Activated CD4-positive, alpha-beta memory T cell treated with anti-CD3 and anti-CD28 coated beads, Interleukin-2, amount 10 ng/mL, durations not matched to agents 7 days and 5 days (primary cell): ENCODE results near the gene KIF5A. TPM values are rescaled to one million over a fixed set of nuclear protein-coding genes. Genes with fewer than 3 reads are reported as not detected.
"Not testable (repeated sequence)": the region's sequence is repeated elsewhere in the genome, so short reads cannot be mapped to it uniquely, and the experiment has no call there.

ENCODE experiments used
- CTCF ChIA-PET: fragments of 350-600 bp; sonication (Branson Sonifier 250); formaldehyde crosslinking; loops from one replicate; lab custom pipeline; 2021; ENCODE audit warnings: antibody characterized with exemption, inconsistent platforms; lab: Charles Lee
- POLR2A ChIA-PET: fragments of 350-600 bp; sonication (Branson Sonifier 250); formaldehyde crosslinking; loops from one replicate; lab custom pipeline; 2021; ENCODE audit warnings: antibody characterized with exemption; lab: Charles Lee
- DNase-seq: peaks from one replicate; pipeline ENCODE4 v3.0.0-alpha.2; 2020
- H3K27ac Mint-ChIP-seq: one replicate; pipeline ENCODE4 v1.8.0; 2021; ENCODE audit warnings: mild to moderate bottlenecking, mixed read lengths
- H3K27me3 Mint-ChIP-seq: one replicate; pipeline ENCODE4 v1.8.0; 2021; ENCODE audit warnings: mixed read lengths
- H3K36me3 Mint-ChIP-seq: one replicate; pipeline ENCODE4 v1.8.0; 2021; ENCODE audit warnings: low read depth, mixed read lengths
- H3K4me1 Mint-ChIP-seq: one replicate; pipeline ENCODE4 v1.8.0; 2021; ENCODE audit warnings: mixed read lengths
- H3K4me3 Mint-ChIP-seq: one replicate; pipeline ENCODE4 v1.8.0; 2021; ENCODE audit warnings: mild to moderate bottlenecking, mixed read lengths
- H3K9me3 Mint-ChIP-seq: one replicate; pipeline ENCODE4 v1.8.0; 2021; ENCODE audit warnings: mixed read lengths
- total RNA-seq, 2 experiments: library from RNA; stranded (reverse); gene quantifications; one replicate each; pipeline ENCODE4 v1.2.3, GENCODE V29; 2021

Gene KIF5A
- 1 to 10 TPM in 1 of 2 experiments, under 1 TPM in 1; 0.93 to 1.0 TPM for total RNA-seq

DNA sequence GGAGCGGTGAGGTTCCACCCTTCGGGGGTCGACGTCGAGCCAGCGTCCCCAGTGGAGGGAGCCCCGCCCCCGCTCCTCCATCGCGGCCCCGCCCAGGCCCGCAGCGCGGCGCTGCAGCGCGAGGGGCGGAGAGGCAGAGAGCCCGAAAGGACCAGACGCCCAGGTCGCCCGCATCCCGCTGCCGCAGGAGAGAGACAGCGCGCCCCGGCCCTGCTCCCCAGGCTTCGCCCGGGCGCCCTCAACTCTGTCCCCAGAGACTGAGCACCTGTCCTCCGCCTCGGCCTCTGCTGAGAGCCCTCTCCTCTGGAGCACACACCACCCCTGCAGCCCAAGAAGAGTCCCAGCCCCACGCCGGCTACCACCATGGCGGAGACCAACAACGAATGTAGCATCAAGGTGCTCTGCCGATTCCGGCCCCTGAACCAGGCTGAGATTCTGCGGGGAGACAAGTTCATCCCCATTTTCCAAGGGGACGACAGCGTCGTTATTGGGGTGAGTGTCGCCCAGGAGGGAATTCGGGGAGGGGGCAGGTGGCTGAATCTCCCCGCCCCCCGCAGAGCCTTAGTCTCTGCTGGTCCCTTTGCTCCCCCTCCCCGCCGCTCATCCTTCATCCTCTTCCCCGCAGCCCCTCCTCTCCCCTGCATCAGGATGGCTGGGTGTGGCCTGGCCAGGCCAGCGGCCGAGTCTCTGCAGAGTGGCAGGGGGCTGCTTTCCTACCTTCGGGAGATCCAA is at the start of gene KIF5A:
KIF5A (plus strand) TSS at position 136 of the 732 bp plus-strand sequence; CDS start at position 364, 228 bp downstream.
- H3K36me3 Mint-ChIP-seq = peaks cover 17% of the 10 kb centered on the region
- H3K9me3 Mint-ChIP-seq = no peaks in the 10 kb centered on the region
- no peak within 1 kb of the TSS for H3K27ac Mint-ChIP-seq
- CTCF ChIA-PET = no interaction called here
- peak within 1 kb of the TSS; percentile 67 for H3K4me3 Mint-ChIP-seq
- H3K27me3 Mint-ChIP-seq = peaks cover 20% of the 10 kb centered on the region
- H3K4me1 Mint-ChIP-seq = peaks cover 44% of the 10 kb centered on the region
- POLR2A ChIA-PET = no interaction called here
- DNase-seq = peak; percentile 68

GRCh38 chr12:57500213-57500612 is 49.6 kb upstream of the KIF5A start:
- H3K9me3 Mint-ChIP-seq = no peaks in the 10 kb centered on the region
- DNase-seq = no peak
- no peak overlapping the region for H3K27ac Mint-ChIP-seq
- POLR2A ChIA-PET = interaction anchor here (1.5 kb wide), 1 partner anchor 15 kb away, joined by 4 read pairs; no protein-coding TSS in a partner anchor
- peaks cover 5% of the 10 kb centered on the region for H3K4me1 Mint-ChIP-seq
- peaks cover 86% of the 10 kb centered on the region for H3K36me3 Mint-ChIP-seq
- H3K4me3 Mint-ChIP-seq = no peak overlapping the region
- CTCF ChIA-PET = interaction anchor here (1.2 kb wide), 1 partner anchor 16 kb away, joined by 3 read pairs; no protein-coding TSS in a partner anchor
- H3K27me3 Mint-ChIP-seq = no peaks in the 10 kb centered on the region

GRCh38 chr12:57502311-57502969 is 47.4 kb upstream of the KIF5A start:
- H3K9me3 Mint-ChIP-seq, DNase-seq, H3K4me3 Mint-ChIP-seq, H3K27ac Mint-ChIP-seq, H3K4me1 Mint-ChIP-seq, H3K27me3 Mint-ChIP-seq: not testable (repeated sequence)
- H3K36me3 Mint-ChIP-seq = peaks cover 79% of the 10 kb centered on the region
- POLR2A ChIA-PET = interaction anchor here (1.6 to 3.1 kb wide), 2 partner anchors 16 to 18 kb away, joined by 3 to 10 read pairs; partner anchors contain the start of gene DDIT3
- CTCF ChIA-PET = interaction anchor here (1.1 to 1.7 kb wide), 2 partner anchors 26 to 277 kb away, joined by 4 to 5 read pairs; no protein-coding TSS in a partner anchor

- not testable (repeated sequence) for H3K27me3 Mint-ChIP-seq, H3K4me3 Mint-ChIP-seq, H3K4me1 Mint-ChIP-seq, H3K9me3 Mint-ChIP-seq, H3K27ac Mint-ChIP-seq, DNase-seq
- ChIA-PET POLR2A (interaction anchor here (1.0 kb wide), 1 partner anchor 19 kb away, joined by 3 read pairs; the partner anchor contains the start of gene MARS1), CTCF (interaction anchor here (1.6 kb wide), 1 partner anchor 41 kb away, joined by 3 read pairs; the partner anchor contains the start of gene DCTN2)
- peaks cover 59% of the 10 kb centered on the region for H3K36me3 Mint-ChIP-seq
Observed at GRCh38 chr12:57506541-57506940, 43.3 kb upstream of the KIF5A start.

GRCh38 chr12:57507796-57508195 is 42.0 kb upstream of the KIF5A start:
- H3K27me3 Mint-ChIP-seq, H3K4me3 Mint-ChIP-seq, H3K4me1 Mint-ChIP-seq, CTCF ChIA-PET, H3K9me3 Mint-ChIP-seq, POLR2A ChIA-PET, H3K27ac Mint-ChIP-seq, DNase-seq: not testable (repeated sequence)
- peaks cover 63% of the 10 kb centered on the region for H3K36me3 Mint-ChIP-seq

GRCh38 chr12:57511161-57511560 is 38.7 kb upstream of the KIF5A start:
- H3K9me3 Mint-ChIP-seq = no peaks in the 10 kb centered on the region
- peaks cover 57% of the 10 kb centered on the region for H3K36me3 Mint-ChIP-seq
- CTCF ChIA-PET = no interaction called here
- DNase-seq = no peak
- POLR2A ChIA-PET = interaction anchor here (0.8 to 1.6 kb wide), 2 partner anchors 9 to 13 kb away, joined by 3 to 5 read pairs; partner anchors contain the start of gene DDIT3
- no peak overlapping the region for H3K4me3 Mint-ChIP-seq
- H3K27ac Mint-ChIP-seq = no peak overlapping the region
- H3K4me1 Mint-ChIP-seq = no peaks in the 10 kb centered on the region
- H3K27me3 Mint-ChIP-seq = no peaks in the 10 kb centered on the region

DNA sequence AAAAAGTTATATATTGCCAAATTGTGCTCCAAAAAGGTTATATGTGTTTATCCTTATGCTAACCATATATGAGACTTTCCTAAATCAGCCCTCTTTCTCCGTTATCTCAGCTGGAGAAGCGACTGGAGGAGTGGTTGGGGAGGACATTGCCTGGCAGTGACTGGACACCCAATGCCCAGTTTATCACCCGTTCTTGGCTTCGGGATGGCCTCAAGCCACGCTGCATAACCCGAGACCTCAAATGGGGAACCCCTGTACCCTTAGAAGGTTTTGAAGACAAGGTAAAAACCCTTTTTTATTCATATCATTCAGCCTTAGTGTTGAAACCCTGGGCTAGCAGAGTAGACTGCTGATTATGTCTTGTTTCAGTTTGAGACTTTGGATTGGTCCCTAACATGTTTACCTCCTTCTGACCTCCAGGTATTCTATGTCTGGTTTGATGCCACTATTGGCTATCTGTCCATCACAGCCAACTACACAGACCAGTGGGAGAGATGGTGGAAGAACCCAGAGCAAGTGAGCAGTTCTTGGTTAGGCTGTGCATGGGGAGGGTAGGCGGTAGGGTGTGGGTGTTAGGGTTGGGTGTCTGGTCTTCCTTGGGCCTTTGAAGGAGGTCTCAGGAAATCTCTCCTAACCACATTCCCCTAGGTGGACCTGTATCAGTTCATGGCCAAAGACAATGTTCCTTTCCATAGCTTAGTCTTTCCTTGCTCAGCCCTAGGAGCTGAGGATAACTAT is 38.1 kb upstream of the KIF5A start:
- POLR2A ChIA-PET = interaction anchor here (1.6 kb wide), 1 partner anchor 9 kb away, joined by 5 read pairs; the partner anchor contains the start of gene DDIT3
- no peak overlapping the region for H3K27ac Mint-ChIP-seq
- H3K4me1 Mint-ChIP-seq = no peaks in the 10 kb centered on the region
- H3K9me3 Mint-ChIP-seq = no peaks in the 10 kb centered on the region
- H3K27me3 Mint-ChIP-seq = no peaks in the 10 kb centered on the region
- DNase-seq = no peak
- CTCF ChIA-PET = no interaction called here
- H3K4me3 Mint-ChIP-seq = no peak overlapping the region
- H3K36me3 Mint-ChIP-seq = peaks cover 59% of the 10 kb centered on the region

DNA sequence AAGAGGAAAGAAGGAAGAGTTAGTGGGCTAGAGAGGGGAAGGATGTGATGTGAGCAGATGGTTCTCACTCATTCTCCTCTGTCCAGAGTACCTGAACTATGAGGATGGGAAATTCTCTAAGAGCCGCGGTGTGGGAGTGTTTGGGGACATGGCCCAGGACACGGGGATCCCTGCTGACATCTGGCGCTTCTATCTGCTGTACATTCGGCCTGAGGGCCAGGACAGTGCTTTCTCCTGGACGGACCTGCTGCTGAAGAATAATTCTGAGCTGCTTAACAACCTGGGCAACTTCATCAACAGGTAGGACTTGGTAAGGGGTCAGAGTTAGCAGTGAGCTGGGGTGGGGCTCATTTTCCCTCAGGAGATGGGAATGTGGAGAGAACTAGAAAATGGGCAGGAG is 37.2 kb upstream of the KIF5A start:
- peaks cover 8% of the 10 kb centered on the region for H3K4me1 Mint-ChIP-seq
- H3K27me3 Mint-ChIP-seq = no peaks in the 10 kb centered on the region
- no peak for DNase-seq
- no peaks in the 10 kb centered on the region for H3K9me3 Mint-ChIP-seq
- POLR2A ChIA-PET = interaction anchor here (0.8 to 1.6 kb wide), 2 partner anchors 8 kb away, joined by 3 to 5 read pairs; partner anchors contain the start of gene DDIT3
- no peak overlapping the region for H3K4me3 Mint-ChIP-seq
- CTCF ChIA-PET = interaction anchor here (1.3 kb wide), 1 partner anchor 54 kb away, joined by 3 read pairs; no protein-coding TSS in a partner anchor
- no peak overlapping the region for H3K27ac Mint-ChIP-seq
- peaks cover 68% of the 10 kb centered on the region for H3K36me3 Mint-ChIP-seq

DNA sequence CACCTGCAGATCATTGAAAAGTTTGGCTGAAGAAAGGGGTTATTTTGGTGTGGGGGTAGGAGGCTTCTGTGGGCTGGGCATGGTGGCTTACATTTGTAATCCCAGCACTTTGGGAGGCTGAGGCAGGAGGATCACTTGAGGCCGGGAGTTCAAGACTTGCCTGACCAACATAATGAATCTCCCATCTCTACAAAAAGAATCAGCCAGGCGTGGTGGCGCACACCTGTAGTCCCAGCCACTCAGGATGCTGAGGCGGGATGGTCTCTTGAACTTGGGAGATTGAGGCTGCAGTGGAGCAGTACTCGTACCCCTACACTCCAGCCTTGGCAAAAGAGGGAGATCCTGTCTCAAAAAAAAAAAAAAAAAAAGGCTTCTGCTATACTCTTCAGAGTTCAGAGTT is 36.6 kb upstream of the KIF5A start:
- CTCF ChIA-PET = interaction anchor here (1.3 kb wide), 1 partner anchor 55 kb away, joined by 3 read pairs; no protein-coding TSS in a partner anchor
- POLR2A ChIA-PET = interaction anchor here (0.8 kb wide), 1 partner anchor 9 kb away, joined by 3 read pairs; no protein-coding TSS in a partner anchor
- no peaks in the 10 kb centered on the region for H3K27me3 Mint-ChIP-seq
- H3K4me1 Mint-ChIP-seq = peaks cover 12% of the 10 kb centered on the region
- peaks cover 72% of the 10 kb centered on the region for H3K36me3 Mint-ChIP-seq
- H3K27ac Mint-ChIP-seq = no peak overlapping the region
- no peak for DNase-seq
- no peaks in the 10 kb centered on the region for H3K9me3 Mint-ChIP-seq
- no peak overlapping the region for H3K4me3 Mint-ChIP-seq

DNA sequence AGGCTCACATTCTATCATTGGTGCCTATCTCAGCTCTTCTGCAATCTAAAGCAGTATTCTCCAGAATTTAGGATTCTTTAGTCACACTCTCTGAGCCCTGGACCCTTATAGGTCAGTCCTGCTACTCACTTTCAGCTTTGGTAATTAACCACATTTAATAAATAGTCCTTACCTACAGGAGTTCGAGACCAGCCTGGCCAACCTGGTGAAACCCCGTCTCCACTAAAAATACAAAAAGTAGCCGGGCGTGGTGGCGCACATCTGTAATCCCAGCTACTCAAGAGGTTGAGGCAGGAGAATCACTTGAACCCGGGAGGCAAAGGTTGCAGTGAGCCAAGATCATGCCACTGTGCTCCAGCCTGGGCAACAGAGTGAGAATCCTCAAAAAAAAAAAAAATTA is 36.2 kb upstream of the KIF5A start:
- POLR2A ChIA-PET = interaction anchor here (0.9 to 1.6 kb wide), 2 partner anchors 18 to 26 kb away, joined by 3 to 7 read pairs; partner anchors contain the start of gene MARS1
- CTCF ChIA-PET = interaction anchor here (1.3 kb wide), 1 partner anchor 55 kb away, joined by 3 read pairs; no protein-coding TSS in a partner anchor
- H3K27me3 Mint-ChIP-seq, H3K9me3 Mint-ChIP-seq, DNase-seq, H3K4me3 Mint-ChIP-seq, H3K27ac Mint-ChIP-seq: not testable (repeated sequence)
- Mint-ChIP-seq H3K36me3 (peaks cover 76% of the 10 kb centered on the region), H3K4me1 (peaks cover 16% of the 10 kb centered on the region)

GRCh38 chr12:57514246-57514645 is 35.6 kb upstream of the KIF5A start:
- Mint-ChIP-seq H3K4me1 (peaks cover 21% of the 10 kb centered on the region), H3K36me3 (peaks cover 79% of the 10 kb centered on the region)
- H3K4me3 Mint-ChIP-seq, H3K27me3 Mint-ChIP-seq, H3K9me3 Mint-ChIP-seq, DNase-seq, H3K27ac Mint-ChIP-seq: not testable (repeated sequence)
- POLR2A ChIA-PET = interaction anchor here (0.9 to 1.7 kb wide), 5 partner anchors 10 to 34 kb away, joined by 3 to 9 read pairs (median 4); partner anchors contain the start of gene MARS1
- CTCF ChIA-PET = interaction anchor here (0.6 kb wide), 1 partner anchor 51 kb away, joined by 3 read pairs; no protein-coding TSS in a partner anchor
